IMR-90 (cell line): ENCODE data around the gene LINS1. TPM values are rescaled to one million over a fixed set of nuclear protein-coding genes. Genes with fewer than 3 reads are reported as not detected.

ENCODE experiments used
- ATAC-seq: fragments of 200-7000 bp; cut with Tn5 transposase; 2 replicates; pipeline ENCODE4 v1.9.1; 2020; ENCODE audit warnings: low read depth, mild to moderate bottlenecking, moderate library complexity
- BruUV-seq: library from RNA; stranded (reverse); fragments of 400-500 nt; replicated peaks from 2 replicates; lab custom pipeline; 2021; lab: Mats Ljungman, UMichigan
- CTCF ChIA-PET: fragments of 300-600 bp; formaldehyde crosslinking; extraction: SDS; loops from one replicate; lab custom pipeline; 2021; ENCODE audit warnings: antibody characterized with exemption; lab: Yijun Ruan, JAX
- POLR2A ChIA-PET: fragments of 300-600 bp; sonication (Branson Sonifier 250); formaldehyde crosslinking; loops from one replicate; lab custom pipeline; 2022; ENCODE audit warnings: antibody characterized with exemption; ENCODE audit not compliant: unreplicated experiment; lab: Charles Lee
- DNase-seq: peaks from one replicate; pipeline ENCODE4 v3.0.0; 2013
- H2AFZ ChIP-seq: replicated peaks from 2 replicates; pipeline ENCODE3; 2013; ENCODE audit warnings: low read length, mild to moderate bottlenecking; ENCODE audit not compliant: poor library complexity
- H2AK5ac ChIP-seq: 2 replicates; pipeline ENCODE4 v1.6.1; 2013; ENCODE audit warnings: low read depth, low read length, inconsistent platforms
- H2AK9ac ChIP-seq: replicated peaks from 2 replicates; pipeline ENCODE3; 2013; ENCODE audit warnings: mild to moderate bottlenecking, low read depth, low read length, moderate library complexity; ENCODE audit not compliant: poor library complexity
- H2BK120ac ChIP-seq: 2 replicates; pipeline ENCODE4 v1.6.1; 2013; ENCODE audit warnings: low read depth, low read length, inconsistent platforms
- H2BK15ac ChIP-seq: 3 replicates; pipeline ENCODE4 v1.6.1; 2013; ENCODE audit warnings: low read depth, low read length, inconsistent platforms
- H2BK20ac ChIP-seq: 2 replicates; pipeline ENCODE4 v1.6.1; 2013; ENCODE audit warnings: low read depth, mild to moderate bottlenecking, inconsistent platforms, low read length, moderate library complexity
- H2BK5ac ChIP-seq: 2 replicates; pipeline ENCODE4 v1.6.1; 2013; ENCODE audit warnings: mild to moderate bottlenecking, low read depth, low read length, inconsistent platforms; ENCODE audit not compliant: poor library complexity, severe bottlenecking
- H3K14ac ChIP-seq: replicated peaks from 2 replicates; pipeline ENCODE4 v1.6.1; 2013; ENCODE audit warnings: low read depth, low read length, inconsistent platforms
- H3K18ac ChIP-seq: 2 replicates; pipeline ENCODE4 v1.6.1; 2013; ENCODE audit warnings: low read depth, low read length, control low read depth
- H3K23ac ChIP-seq: 2 replicates; pipeline ENCODE4 v1.6.1; 2013; ENCODE audit warnings: low read depth, low read length, inconsistent platforms
- H3K27ac ChIP-seq: 2 replicates; pipeline ENCODE4 v1.5.1; 2013; ENCODE audit warnings: mild to moderate bottlenecking, control low read depth, low read length; ENCODE audit not compliant: insufficient read depth
- H3K27me3 ChIP-seq: 2 replicates; pipeline ENCODE4 v1.6.1; 2013; ENCODE audit warnings: low read length; ENCODE audit not compliant: control insufficient read depth, insufficient read depth
- H3K36me3 ChIP-seq: 2 replicates; pipeline ENCODE4 v1.6.1; 2013; ENCODE audit warnings: low read length, mixed read lengths; ENCODE audit not compliant: control insufficient read depth, insufficient read depth
- H3K4ac ChIP-seq: 2 replicates; pipeline ENCODE4 v1.6.1; 2013; ENCODE audit warnings: low read depth, low read length, inconsistent platforms
- H3K4me1 ChIP-seq: 2 replicates; pipeline ENCODE4 v1.6.1; 2013; ENCODE audit warnings: low read length, mixed read lengths; ENCODE audit not compliant: control insufficient read depth, insufficient read depth
- H3K4me2 ChIP-seq: 2 replicates; pipeline ENCODE4 v1.6.1; 2013; ENCODE audit warnings: low read depth, mild to moderate bottlenecking, control low read depth, low read length, moderate library complexity
- H3K4me3 ChIP-seq: 2 replicates; pipeline ENCODE4 v1.5.1; 2013; ENCODE audit warnings: low read depth, mild to moderate bottlenecking, control low read depth, low read length, moderate library complexity; ENCODE audit not compliant: insufficient read depth
- H3K56ac ChIP-seq: 2 replicates; pipeline ENCODE4 v1.6.1; 2013; ENCODE audit warnings: low read length, inconsistent platforms; ENCODE audit not compliant: insufficient read depth; ENCODE audit errors: extremely low read depth
- H3K79me1 ChIP-seq, 2 experiments: 2 replicates each; pipeline ENCODE4 v1.6.1; 2013; ENCODE audit warnings: low read length in 2 of 2, inconsistent platforms in 1 of 2, low read depth in 1 of 2
- H3K9ac ChIP-seq: 2 replicates; pipeline ENCODE4 v1.6.1; 2013; ENCODE audit warnings: low read depth, low read length, control low read depth
- H3K9me1 ChIP-seq: 2 replicates; pipeline ENCODE4 v1.6.1; 2013; ENCODE audit warnings: low read length, inconsistent platforms; ENCODE audit not compliant: insufficient read depth
- H3K9me3 ChIP-seq: 2 replicates; pipeline ENCODE4 v1.6.1; 2013; ENCODE audit warnings: low read length; ENCODE audit not compliant: control insufficient read depth, insufficient read depth
- H4K20me1 ChIP-seq: 2 replicates; pipeline ENCODE4 v1.6.1; 2013; ENCODE audit warnings: low read length, inconsistent platforms; ENCODE audit not compliant: insufficient read depth
- H4K5ac ChIP-seq: 2 replicates; pipeline ENCODE4 v1.6.1; 2013; ENCODE audit warnings: mild to moderate bottlenecking, low read depth, low read length, control low read depth
- H4K8ac ChIP-seq, 2 experiments: 2 replicates each; pipeline ENCODE4 v1.6.1; 2013; ENCODE audit warnings: low read depth in 2 of 2, low read length in 2 of 2, control low read depth in 1 of 2, inconsistent platforms in 1 of 2
- H4K91ac ChIP-seq: 2 replicates; pipeline ENCODE4 v1.6.1; 2013; ENCODE audit warnings: low read depth, low read length, inconsistent platforms; ENCODE audit not compliant: insufficient read depth
- BHLHE40 ChIP-seq: fragments of 150-350 bp; IDR thresholded peaks from 2 replicates; pipeline ENCODE4 v1.6.1; 2016; ENCODE audit warnings: mild to moderate bottlenecking, low read depth, low read length
- CEBPB ChIP-seq: IDR thresholded peaks from 2 replicates; pipeline ENCODE4 v1.6.1; 2012; ENCODE audit warnings: low read depth, low read length, improper control_type of control experiment
- CHD1 ChIP-seq: IDR thresholded peaks from 2 replicates; pipeline ENCODE4 v1.6.1; 2012; ENCODE audit warnings: low read depth, low read length, improper control_type of control experiment
- CTCF ChIP-seq: conservative IDR thresholded peaks from 2 replicates; pipeline ENCODE4 v1.5.1; 2012; ENCODE audit warnings: mild to moderate bottlenecking, low read depth, low read length, improper control_type of control experiment
- ELK1 ChIP-seq: fragments of 150-350 bp; IDR thresholded peaks from 2 replicates; pipeline ENCODE4 v1.6.1; 2016; ENCODE audit warnings: low read depth, mild to moderate bottlenecking, low read length, moderate library complexity, borderline replicate concordance
- FOS ChIP-seq: fragments of 150-350 bp; IDR thresholded peaks from 2 replicates; pipeline ENCODE4 v1.6.1; 2016; ENCODE audit warnings: low read depth, low read length
- MAFK ChIP-seq: IDR thresholded peaks from 2 replicates; pipeline ENCODE4 v1.6.1; 2012; ENCODE audit warnings: low read depth, low read length, improper control_type of control experiment
- MAZ ChIP-seq: IDR thresholded peaks from 2 replicates; pipeline ENCODE4 v1.6.1; 2012; ENCODE audit warnings: low read depth, mild to moderate bottlenecking, low read length, improper control_type of control experiment, moderate library complexity, borderline replicate concordance
- MXI1 ChIP-seq: IDR thresholded peaks from 2 replicates; pipeline ENCODE4 v1.6.1; 2012; ENCODE audit warnings: low read depth, mild to moderate bottlenecking, low read length, moderate library complexity, borderline replicate concordance
- NFE2L2 ChIP-seq: fragments of 150-350 bp; IDR thresholded peaks from 2 replicates; pipeline ENCODE4 v1.6.1; 2016; ENCODE audit warnings: low read depth, mild to moderate bottlenecking, low read length
- POLR2A ChIP-seq: IDR thresholded peaks from 2 replicates; pipeline ENCODE4 v1.6.1; 2012; ENCODE audit warnings: mild to moderate bottlenecking, low read depth, low read length
- RAD21 ChIP-seq: IDR thresholded peaks from 2 replicates; pipeline ENCODE4 v1.6.1; 2012; ENCODE audit warnings: low read length, improper control_type of control experiment
- RCOR1 ChIP-seq: IDR thresholded peaks from 2 replicates; pipeline ENCODE4 v1.6.1; 2012; ENCODE audit warnings: mild to moderate bottlenecking, low read length, improper control_type of control experiment; ENCODE audit not compliant: insufficient replicate concordance
- RFX5 ChIP-seq: IDR thresholded peaks from 2 replicates; pipeline ENCODE4 v1.8.0; 2012; ENCODE audit warnings: low read depth, mild to moderate bottlenecking, low read length, moderate library complexity
- SMC3 ChIP-seq: fragments of 150-350 bp; IDR thresholded peaks from 2 replicates; pipeline ENCODE4 v1.6.1; 2016; ENCODE audit warnings: low read depth, mild to moderate bottlenecking, antibody characterized with exemption, low read length, moderate library complexity
- USF2 ChIP-seq: fragments of 150-350 bp; IDR thresholded peaks from 2 replicates; pipeline ENCODE4 v1.6.1; 2017; ENCODE audit warnings: mild to moderate bottlenecking, antibody characterized with exemption, low read length, low read depth
- WGBS, 2 experiments: methylation state at CpG; one replicate each; pipeline versions ENCODE4 v1.1.5 to v1.1.7; 2013; ENCODE audit warnings: missing lambda C conversion rate in 2 of 2; ENCODE audit not compliant: insufficient read length in 1 of 2; ENCODE audit errors: extremely low coverage in 2 of 2; 5-methylcytosine and 5-hydroxymethylcytosine counted together
- dilution Hi-C: fragments of 300-500 bp; cut with HindIII; formaldehyde crosslinking; loops from one replicate; pipeline ENCODE4 v1.14.3; 2018; ENCODE audit warnings: low sequenced_read_pairs; ENCODE audit not compliant: unreplicated experiment
- in situ Hi-C: fragments of 300-500 bp; cut with MboI; formaldehyde crosslinking; loops from 3 replicates; pipeline ENCODE4 v1.14.3; 2019; ENCODE audit warnings: low sequenced_read_pairs, inconsistent platforms, mixed read lengths
- intact Hi-C: fragments of 100-400 bp; cut with micrococcal nuclease; formaldehyde crosslinking; loops from 2 replicates; pipeline ENCODE4 v1.10.0; 2022
- polyA plus RNA-seq, 3 experiments: library from polyadenylated mRNA; depleted of rRNA; stranded (reverse); fragments of >200 nt; gene quantifications; 2 replicates each; pipeline ENCODE4 v1.2.3, GENCODE V29; 2012; ENCODE audit warnings: low replicate concordance in 1 of 3
- total RNA-seq: library from RNA; depleted of rRNA; stranded (reverse); fragments of >200 nt; gene quantifications from 2 replicates; pipeline ENCODE4 v1.2.3, GENCODE V29; 2012

LINS1 gene
- total and polyA plus RNA-seq, 2 of the 4 experiments (the other 2 are of a cell fraction): 6.9 to 10.6 TPM

DNA sequence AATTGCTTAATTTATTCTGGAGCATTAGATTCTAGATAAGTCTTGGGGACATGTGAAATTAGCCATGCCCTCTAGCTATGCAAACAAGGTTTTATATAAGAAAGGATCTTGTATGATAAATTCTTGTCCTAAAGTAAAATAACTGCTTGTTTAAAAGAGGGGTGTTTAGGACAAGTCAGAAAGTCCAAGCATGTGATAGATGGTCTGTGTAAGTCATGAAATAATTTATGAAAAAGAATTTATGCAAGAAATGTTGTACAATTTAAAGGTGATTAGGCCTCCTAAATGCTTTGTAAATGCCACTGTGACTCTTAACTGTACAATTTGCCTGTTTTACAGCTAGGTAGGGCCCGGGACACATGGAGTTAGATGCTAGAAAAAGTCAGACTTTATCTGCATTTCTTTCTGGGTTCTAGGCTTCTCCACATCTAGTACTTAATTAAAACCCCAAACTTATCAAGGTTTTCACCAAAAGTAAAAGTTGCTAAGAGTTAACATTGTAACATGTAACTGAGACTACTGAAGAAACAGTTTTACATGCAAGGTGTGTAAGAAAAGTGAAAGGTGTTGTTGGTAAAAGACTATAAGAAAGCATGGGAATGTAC is 13.2 kb downstream of the LINS1 start:
- Histone ChIP-seq H3K9me3 (peaks cover 6% of the 10 kb centered on the region), H2BK20ac (no peak overlapping the region), H3K4me2 (no peak overlapping the region), H2AFZ (no peak overlapping the region), H3K27ac (no peak overlapping the region), H2BK15ac (no peak overlapping the region), H2BK120ac (no peak overlapping the region), H2AK5ac (no peak overlapping the region), H3K14ac (no peak overlapping the region), H3K9ac (no peak overlapping the region), H3K79me1 (peaks cover 16 to 17% of the 10 kb centered on the region in 2 experiments), H3K56ac (no peak overlapping the region), H3K4me3 (no peak overlapping the region), H3K18ac (no peak overlapping the region), H3K9me1 (no peaks in the 10 kb centered on the region), H4K5ac (no peak overlapping the region), H3K4me1 (peaks cover 2% of the 10 kb centered on the region; the same call in 1 of the 2 replicates), H3K23ac (no peak overlapping the region), H3K27me3 (no peaks in the 10 kb centered on the region), H2BK5ac (no peak overlapping the region), H2AK9ac (no peak overlapping the region), H3K36me3 (no peaks in the 10 kb centered on the region), H4K20me1 (peaks cover 14% of the 10 kb centered on the region; the same call in 1 of the 2 replicates), H3K4ac (no peak overlapping the region), H4K91ac (no peak overlapping the region), H4K8ac (no peak overlapping the region)
- peak; percentile 11 for DNase-seq
- no CpG with 5 or more reads among the region's 1 CpG for WGBS, 2 experiments
- TF ChIP-seq RCOR1 (no peak), NFE2L2 (no peak), POLR2A (no peak), MAFK (no peak), RFX5 (no peak), FOS (no peak), CHD1 (no peak), CEBPB (no peak), CTCF (no peak), USF2 (no peak), BHLHE40 (no peak), MAZ (no peak), ELK1 (no peak), MXI1 (no peak), RAD21 (no peak), SMC3 (no peak)
- intact Hi-C loops (no loop called here), in situ Hi-C loops (loop anchor here (25.0 kb wide), 1 partner anchor 1326 kb away; the partner anchor contains the start of gene LRRC28), dilution Hi-C loops (no loop called here)
- ChIA-PET CTCF (no interaction called here), POLR2A (no interaction called here)
- BruUV-seq: no TSS peak
- ATAC-seq: no peak
